Hepatocyte (in vitro differentiated cells): ENCODE measurements around the gene MCTS1.

ENCODE experiments used
- CTCF ChIP-seq: fragments of 200-600 bp; sonication (generic); IDR thresholded peaks from 2 replicates; pipeline ENCODE4 v1.5.1; 2016; ENCODE audit warnings: antibody characterized with exemption, mild to moderate bottlenecking; ENCODE audit not compliant: poor library complexity
- EZH2 ChIP-seq: fragments of 200-600 bp; sonication (generic); IDR thresholded peaks from 2 replicates; pipeline ENCODE4 v1.6.1; 2016; ENCODE audit warnings: antibody characterized with exemption, mild to moderate bottlenecking, borderline replicate concordance

- TF ChIP-seq CTCF (no peak), EZH2 (no peak)
Observed at GRCh38 chrX:120570011-120570600, 33.8 kb upstream of the MCTS1 start.
